H4 (cell line): Measurements from ENCODE around the gene WFDC11. TPM values are rescaled to one million over a fixed set of nuclear protein-coding genes. Genes with fewer than 3 reads are reported as not detected.
A peak's percentile ranks its signal among the peaks of the same experiment; 100 is the strongest.

Source experiments
- DNase-seq: peaks from one replicate; pipeline ENCODE4 v3.0.0-alpha.2; 2015; ENCODE audit warnings: low spot score
- total RNA-seq: library from RNA; depleted of rRNA; stranded (reverse); fragments of >200 nt; shearing (Covaris generic); gene quantifications from 2 replicates; pipeline ENCODE4 v1.2.3, GENCODE V29; 2014; rRNA removed

The WFDC11 gene
- total RNA-seq, 1 experiment from 2014 or later: not detected

DNA sequence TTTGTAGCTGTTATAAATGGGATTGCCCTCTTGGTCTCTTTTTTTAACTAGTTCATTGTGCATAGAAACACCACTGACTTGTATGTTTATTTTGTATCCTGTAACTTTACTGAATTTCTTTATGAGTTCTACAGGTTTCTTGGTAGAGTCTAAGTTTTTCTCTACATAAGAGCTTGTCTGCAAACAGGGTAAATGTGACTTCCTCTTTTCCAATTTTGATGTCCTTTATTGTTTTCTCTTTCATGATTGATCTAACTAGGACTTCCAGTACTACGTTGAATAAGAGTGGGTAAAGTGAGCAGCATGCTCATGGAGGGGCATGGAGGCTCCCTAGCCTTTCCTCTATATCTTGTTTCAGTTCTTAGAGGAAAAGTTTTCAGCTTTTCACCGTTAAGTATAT, 43.5 kb downstream of the WFDC11 start:
- no peak for DNase-seq

DNA sequence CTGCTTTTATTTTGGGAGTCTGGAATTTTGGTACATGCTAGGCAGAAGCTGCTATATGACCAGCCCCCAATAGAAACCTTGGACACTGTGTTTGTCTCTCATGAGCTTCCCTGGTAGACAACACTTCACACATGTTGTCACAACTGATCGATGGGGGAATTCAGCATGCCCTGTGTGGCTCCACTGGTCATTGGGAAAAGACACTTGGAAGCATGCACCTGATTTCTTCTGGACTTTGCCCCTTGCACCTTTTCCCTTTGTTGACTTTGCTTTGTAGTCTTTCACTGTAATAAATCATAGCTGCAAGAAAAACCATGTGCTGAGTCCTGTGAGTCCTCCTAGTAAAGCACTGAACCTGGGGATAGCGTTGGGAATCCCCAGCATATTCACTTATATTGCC, 48.4 kb downstream of the WFDC11 start:
- no peak for DNase-seq

DNA sequence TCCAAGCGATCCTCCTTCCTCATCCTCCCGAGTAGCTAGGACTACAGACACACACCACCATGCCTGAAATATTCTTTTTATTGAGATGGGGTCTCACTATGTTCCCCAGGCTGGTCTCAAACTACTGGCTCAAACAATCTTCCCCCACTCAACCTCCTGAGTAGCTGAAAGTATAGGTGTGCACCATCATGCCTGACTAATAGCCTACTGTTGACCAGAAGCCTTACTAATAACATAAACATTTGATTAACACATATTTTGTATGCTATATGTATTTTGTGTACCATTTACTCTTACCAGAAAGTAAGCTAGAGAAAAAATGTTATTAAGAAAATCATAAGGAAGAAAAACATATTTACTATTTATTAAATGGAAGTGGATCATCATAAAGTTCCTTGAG, 52.4 kb downstream of the WFDC11 start:
- no peak for DNase-seq

DNA sequence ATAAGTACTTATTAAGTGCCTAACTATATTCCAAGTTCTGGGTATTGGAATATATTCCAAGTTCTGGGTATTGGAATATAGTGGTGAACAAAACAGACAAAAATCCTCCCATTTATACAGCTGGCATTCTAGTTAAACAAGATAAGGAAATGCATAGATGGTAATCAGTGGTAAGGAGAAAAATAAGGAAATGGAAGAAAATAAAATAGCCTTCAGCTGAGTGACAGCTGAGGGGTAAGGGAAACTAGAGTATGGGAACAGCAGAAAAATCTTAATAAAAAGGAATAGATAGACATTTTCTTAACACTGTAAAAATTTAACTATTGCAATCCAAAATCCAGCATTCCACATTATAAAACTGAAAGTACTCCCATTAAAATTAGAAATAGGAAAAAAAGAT, 57.7 kb downstream of the WFDC11 start:
- no peak for DNase-seq

DNA sequence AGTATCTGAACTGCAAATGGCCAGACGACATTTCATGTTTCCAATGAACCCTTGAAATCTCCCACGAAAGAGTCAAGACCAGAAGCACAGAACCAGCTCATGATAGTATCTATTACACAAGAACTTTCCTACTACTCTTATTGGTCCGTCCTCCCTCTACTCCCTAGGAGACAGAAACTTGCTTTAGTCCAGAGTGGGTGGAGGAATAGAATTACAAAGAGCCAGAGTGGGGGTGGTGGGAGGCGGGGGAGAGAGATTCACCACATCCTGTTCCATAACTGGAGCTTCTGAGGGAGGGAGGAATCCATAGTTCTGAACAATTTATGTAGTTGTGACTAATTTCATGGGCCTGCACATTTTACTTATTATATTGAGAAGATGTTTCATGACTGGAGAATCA, 59.0 kb downstream of the WFDC11 start:
- DNase-seq: peak; percentile 73

DNA sequence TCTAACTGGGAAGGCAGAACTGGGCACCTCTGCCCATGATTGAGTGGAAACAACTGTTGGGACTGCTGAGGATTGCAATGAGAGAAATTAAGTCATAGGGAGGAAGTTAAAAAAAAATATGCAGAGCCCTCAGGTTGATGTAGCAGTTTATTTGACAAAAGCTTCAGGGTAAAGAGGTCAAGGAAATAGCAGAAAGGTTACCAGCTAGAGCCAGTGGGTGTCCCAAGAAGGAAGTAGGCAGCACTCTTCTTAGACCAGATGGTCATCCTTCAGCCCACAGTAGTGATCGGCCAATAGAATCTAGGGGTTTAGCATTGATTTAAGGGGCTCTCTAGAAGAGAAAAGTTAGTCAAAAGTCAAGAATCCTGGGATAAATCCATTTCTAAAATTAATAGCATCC, 62.2 kb downstream of the WFDC11 start:
- no peak for DNase-seq

Other genes starting within 250 kb of the WFDC11 start
- not detected in 2 replicates for gene WFDC2, start 200.5 kb downstream of the WFDC11 start, total RNA-seq
- gene SPINT3, start 154.6 kb downstream of the WFDC11 start, total RNA-seq: not detected in 2 replicates
- gene WFDC6, start 130.8 kb downstream of the WFDC11 start, total RNA-seq: not detected in 2 replicates
- not detected in 2 replicates for gene EPPIN, start 122.8 kb downstream of the WFDC11 start, total RNA-seq
- not detected in 2 replicates for gene WFDC8, start 91.0 kb downstream of the WFDC11 start, total RNA-seq
- gene WFDC10A, start 40.5 kb downstream of the WFDC11 start, total RNA-seq: not detected in 2 replicates
- gene WFDC9, start 39.0 kb downstream of the WFDC11 start, total RNA-seq: not detected in 2 replicates
- not detected in 2 replicates for gene WFDC13, start 31.8 kb upstream of the WFDC11 start, total RNA-seq
- not detected in 2 replicates for gene WFDC10B, start 34.8 kb upstream of the WFDC11 start, total RNA-seq
- gene SPINT4, start 52.1 kb upstream of the WFDC11 start, total RNA-seq: not detected in 2 replicates
- gene WFDC3, start 121.6 kb upstream of the WFDC11 start, total RNA-seq: 0.52 and 9.8 TPM in 2 replicates
- 22.4 and 22.6 TPM in 2 replicates for gene DNTTIP1, start 121.7 kb upstream of the WFDC11 start, total RNA-seq
- gene UBE2C, start 142.4 kb upstream of the WFDC11 start, total RNA-seq: 194 and 288 TPM in 2 replicates
- not detected in 2 replicates for gene TNNC2, start 157.1 kb upstream of the WFDC11 start, total RNA-seq
- gene SNX21, start 163.6 kb upstream of the WFDC11 start, total RNA-seq: 17.1 and 22.3 TPM in 2 replicates
- 43.1 and 47.4 TPM in 2 replicates for gene ACOT8, start 187.2 kb upstream of the WFDC11 start, total RNA-seq
- 3.5 and 4.6 TPM in 2 replicates for gene ZSWIM3, start 187.4 kb upstream of the WFDC11 start, total RNA-seq
- gene ZSWIM1, start 211.0 kb upstream of the WFDC11 start, total RNA-seq: 7.2 and 10.2 TPM in 2 replicates
- 0.12 and 1.0 TPM in 2 replicates for gene SPATA25, start 217.4 kb upstream of the WFDC11 start, total RNA-seq
- 0.99 and 1.8 TPM in 2 replicates for gene NEURL2, start 221.0 kb upstream of the WFDC11 start, total RNA-seq
- 102 and 150 TPM in 2 replicates for gene CTSA, start 221.1 kb upstream of the WFDC11 start, total RNA-seq
- 1.1 and 2.2 TPM in 2 replicates for gene PLTP, start 241.9 kb upstream of the WFDC11 start, total RNA-seq